GM18867 (cell line): ENCODE data around the gene DEFB121.
"Not testable (repeated sequence)": the region's sequence is repeated elsewhere in the genome, so short reads cannot be mapped to it uniquely, and the experiment has no call there.

Experiments used
- ATAC-seq: cut with Tn5 transposase; IDR thresholded peaks from one replicate; pipeline ENCODE4 v1.9.1; 2021; ENCODE audit warnings: mild to moderate bottlenecking, moderate library complexity; ENCODE audit not compliant: unreplicated experiment

Gene DEFB121

DNA sequence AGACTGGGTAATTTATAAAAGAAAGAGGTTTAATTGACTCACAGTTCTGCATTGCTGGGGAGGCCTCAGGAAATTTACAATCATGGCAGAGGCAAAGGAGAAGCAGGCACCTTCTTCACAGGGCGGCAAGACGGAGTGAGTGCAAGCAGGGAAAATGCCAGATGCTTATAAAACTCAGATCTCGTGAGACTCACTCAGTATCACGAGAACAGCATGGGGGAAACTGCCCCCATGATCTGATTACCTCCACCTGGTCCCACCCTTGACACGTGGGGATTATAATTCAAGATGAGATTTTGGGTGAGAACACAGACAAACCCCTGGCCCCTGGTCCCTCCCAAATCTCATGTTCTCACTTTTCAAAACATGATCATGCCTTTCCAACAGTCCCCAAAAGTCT lies 41.7 kb downstream of the DEFB121 start:
- not testable (repeated sequence) for ATAC-seq

DNA sequence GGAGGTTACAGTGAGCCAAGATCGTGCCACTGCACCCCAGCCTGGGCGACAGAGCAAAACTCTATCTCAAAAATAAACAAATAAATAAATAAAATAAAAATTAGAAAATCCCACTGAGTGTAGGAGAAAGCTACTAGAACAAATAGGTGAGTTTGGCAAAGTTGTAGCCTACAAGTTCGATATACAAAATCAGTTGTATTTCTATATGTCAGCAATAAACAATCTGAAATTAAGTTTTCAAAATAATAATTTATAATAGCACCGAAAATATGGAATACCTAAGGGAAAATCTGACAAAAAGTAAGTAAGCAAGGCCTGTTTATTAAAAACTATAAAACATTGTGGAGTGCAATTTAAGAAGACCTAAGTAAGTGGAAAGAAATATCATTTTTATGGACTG lies 42.7 kb downstream of the DEFB121 start:
- ATAC-seq = no peak

DNA sequence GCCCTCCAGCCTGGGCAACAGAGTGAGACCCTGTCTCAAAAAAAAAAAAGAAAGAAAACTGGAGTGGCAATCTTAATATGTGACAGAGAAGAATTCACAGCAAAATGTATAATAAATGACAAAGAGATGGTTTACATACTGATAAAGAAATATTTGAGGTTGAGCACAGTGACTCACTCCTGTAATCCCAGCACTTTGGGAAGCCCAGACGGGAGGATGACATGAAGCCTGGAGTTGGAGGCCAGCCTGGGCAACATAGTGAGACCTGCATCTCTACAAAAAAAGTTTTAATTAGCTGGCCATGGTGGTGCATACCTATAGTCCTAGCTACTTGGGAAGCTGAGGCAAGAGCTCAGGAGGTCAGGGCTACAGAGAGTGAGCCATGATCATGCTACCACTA lies 50.0 kb downstream of the DEFB121 start:
- ATAC-seq = no peak
